Middle frontal gyrus (tissue), 1 donor: ENCODE measurements around the gene E4F1.

Experiments used
- DNase-seq: peaks from one replicate; pipeline ENCODE4 v3.0.0-alpha.2; 2015; ENCODE audit warnings: low spot score; ENCODE audit errors: extremely low spot score

Gene E4F1

DNA sequence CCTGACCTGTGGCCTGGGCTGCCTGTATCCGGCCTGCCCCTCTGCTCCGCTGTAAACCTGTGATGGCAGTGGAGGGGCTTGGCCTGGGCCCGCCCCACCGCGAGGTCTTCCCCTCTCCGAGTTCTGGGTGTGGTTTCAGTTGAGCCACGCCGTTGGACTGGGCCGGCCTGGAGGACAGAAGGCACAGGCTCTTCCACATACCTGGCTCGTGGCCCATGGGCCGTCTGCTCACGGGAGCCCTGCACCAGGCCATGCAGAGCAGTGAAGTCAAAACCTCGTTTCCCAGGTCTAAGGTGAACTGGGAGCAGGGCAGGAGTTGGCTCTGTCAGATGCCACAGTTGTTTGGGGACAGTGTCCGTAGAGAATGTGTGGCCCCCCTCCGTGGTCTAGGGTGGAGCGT is 50.1 kb downstream of the E4F1 start:
- DNase-seq: no peak

DNA sequence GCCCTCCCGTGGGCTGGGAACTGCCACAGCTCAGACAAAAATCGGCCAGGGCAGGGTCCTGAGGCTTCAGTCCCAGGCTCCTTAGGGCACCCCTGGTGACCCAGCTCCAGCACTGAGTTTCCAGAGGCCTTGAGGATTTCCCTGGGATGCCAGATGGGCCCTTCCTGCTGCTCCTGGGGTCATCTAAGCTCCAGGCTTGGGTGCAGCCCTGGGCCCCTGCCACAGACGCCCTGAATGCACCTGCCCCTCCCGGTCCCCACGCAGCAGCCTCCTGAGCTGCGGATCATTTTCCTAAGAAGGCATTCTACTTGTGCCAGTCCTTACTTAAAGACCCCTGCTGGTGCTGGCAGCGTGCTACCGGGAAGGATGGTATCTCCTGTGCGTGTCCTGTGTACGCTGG is 50.5 kb downstream of the E4F1 start:
- DNase-seq: no peak

DNA sequence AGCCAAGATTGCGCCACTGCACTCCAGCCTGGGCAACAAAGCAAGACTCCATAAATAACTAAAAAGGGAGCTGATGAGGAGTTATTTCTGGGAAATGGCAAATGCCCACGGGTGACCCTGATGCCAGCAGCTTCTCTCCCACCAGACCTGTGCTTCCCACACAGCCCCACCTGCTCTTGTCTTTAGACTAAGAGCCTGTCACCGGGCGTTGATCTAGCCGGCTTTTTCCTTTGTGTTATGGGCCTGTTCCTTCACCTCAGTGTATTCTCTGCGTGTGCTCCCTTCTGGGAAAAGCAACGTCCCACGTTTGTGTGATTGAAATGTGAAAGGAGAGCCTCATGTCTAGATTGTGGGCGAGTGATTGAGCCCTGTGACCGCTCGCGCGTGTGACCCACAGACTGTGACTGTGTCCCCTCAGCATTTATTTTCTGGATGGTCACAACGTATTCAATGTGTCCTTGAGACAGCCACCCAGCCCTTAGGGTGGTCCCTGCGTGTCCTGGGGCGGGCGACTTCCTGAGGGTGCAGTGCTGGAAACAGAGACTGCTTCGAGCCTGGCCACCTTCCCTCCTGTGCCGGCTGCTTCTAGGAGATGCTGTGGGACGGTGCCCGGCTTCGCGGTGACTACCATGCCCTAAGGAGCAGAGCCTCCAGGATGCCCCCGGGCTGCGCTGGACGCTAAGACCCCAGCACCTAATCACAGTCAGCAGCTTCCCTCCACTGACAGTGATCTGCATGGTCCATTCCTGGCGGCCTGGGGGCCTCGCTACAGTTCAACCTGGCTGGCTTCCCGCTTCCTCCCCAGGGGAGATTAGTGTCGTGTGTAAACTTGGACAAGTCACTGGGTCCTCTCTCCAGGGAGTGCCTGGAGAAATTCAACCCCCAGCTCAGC is 52.3 kb downstream of the E4F1 start:
- no peak for DNase-seq

DNA sequence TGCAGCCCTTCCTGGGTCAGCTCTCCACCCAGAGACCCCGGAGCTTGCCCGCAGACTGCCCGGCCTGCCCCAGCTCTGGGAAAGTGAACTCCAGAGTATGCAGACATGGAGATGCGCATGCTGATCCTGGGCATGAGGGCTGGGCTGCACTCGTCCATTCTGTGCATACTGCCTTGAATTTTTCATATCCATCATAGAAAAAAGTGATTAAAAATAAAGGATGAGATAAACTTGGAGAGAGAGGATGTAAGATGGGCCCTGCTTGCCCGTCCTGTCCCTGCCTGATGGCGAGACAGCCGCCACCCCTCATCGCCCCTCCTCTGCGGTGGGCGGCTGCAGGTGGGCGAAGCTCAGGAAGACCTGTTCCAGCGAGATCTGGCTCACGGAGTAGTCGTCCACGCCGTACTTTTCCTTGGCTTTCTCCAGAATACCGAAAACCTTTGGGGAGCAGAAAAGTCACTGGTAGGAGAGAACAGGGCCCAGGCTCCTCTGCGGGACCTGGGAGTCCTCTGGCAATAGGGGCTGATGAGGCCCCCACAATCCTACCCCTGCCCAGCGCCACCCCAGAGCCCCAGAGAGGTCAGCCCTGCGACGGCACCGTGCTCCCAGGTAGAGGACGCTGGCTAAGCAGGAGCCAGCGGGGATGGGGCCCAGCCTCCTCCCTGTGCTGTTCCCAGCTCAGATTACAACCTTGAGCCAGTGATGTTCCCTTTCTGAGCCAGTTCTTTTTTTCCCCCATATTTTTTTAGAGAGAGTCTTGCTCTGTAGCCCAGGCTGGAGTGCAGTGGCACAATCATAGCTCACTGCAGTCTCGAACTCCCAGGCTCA is 53.2 kb downstream of the E4F1 start:
- no peak for DNase-seq

DNA sequence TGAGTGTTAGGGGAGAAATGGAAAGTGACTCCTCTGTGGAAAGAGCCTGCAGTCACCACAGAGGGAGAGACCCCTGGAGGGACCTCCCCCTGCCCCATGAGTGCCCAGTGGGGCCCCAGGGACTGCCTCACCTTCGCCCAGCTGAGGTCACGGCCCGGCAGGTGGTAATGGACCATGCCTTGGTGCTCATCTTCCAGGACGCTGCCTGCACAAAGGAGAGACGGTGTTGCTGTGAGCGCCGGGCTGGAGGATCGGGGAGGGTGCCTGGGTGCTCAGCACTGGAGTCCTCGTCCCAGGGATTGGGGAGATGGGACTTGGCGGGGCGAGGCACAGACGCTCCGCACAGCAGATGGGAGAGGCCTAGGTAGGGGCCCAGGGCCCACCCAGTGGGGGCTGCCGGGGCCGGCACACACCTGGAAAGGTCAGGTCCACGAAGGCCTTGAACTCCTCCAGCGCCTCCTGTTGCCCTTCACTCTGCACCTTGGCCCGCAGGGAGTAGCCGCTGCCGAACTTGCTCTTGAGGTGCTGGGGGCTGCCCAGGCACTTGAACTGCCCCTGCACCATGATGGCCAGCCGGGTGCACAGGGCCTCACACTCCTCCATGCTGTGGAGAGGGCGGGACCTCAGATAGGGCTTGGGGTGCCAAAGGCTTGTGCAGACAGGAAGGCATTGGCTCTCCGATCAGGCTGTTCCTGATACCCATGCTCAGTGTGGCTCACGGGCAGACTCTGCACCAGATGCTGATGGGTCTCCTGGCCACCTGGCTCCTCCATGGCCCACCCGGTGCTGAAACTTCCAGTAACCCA is 54.3 kb downstream of the E4F1 start:
- no peak for DNase-seq

DNA sequence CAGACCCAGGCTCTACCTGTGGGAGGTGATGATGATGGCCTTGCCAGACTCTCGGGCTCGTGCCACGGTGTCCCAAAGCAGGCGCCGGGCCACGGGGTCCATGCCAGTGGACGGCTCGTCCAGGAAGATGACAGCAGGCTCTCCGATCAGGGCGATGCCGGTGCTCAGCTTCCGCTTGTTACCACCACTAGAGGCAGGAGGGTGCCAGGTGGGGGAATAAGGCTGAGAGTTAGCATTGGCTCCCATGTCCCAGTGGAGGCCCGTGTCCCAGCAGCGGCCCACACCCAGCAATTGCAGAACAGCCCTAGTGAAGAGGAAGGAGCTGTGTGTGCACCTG is 54.8 kb downstream of the E4F1 start:
- DNase-seq: no peak

DNA sequence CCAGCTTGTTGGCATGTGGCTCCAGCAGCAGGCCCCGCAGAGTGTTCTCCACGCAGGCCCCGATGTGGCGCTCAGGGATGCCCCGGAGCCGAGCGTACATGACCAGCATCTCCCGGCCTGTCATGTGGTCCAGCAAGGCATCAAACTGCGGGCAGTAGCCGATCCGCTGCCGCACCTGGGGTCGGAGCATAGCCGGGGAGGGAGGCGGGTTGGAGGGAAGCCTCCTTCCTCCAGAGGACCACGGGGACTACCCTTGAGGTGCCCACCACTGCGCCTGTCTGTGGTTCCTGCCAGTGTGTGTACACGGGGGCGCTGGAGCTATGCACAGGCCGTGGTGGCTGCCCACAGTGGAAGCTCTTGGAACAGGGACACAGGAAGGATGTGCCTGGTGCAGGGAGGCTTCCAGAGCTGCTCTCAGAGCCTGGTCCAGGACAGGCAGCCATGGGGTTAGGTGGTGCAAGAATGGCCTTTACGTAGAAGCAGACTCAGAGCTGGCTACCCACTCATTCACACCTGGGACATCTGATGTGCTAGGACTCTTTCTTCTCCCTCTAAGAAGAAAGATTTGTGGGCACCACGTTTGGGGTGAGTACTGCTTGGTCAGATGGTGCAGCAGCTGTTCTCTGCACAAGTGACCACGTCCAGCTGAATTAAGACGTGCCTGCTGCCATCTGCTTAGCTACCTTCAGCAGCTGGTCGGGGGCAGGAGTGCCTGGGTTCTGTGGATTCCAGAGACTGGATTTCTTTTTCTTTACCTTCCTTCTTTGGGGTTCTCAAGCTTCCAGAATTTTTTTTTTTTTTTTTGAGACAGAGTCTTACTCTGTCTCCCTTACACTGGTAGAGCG is 55.8 kb downstream of the E4F1 start:
- no peak for DNase-seq

DNA sequence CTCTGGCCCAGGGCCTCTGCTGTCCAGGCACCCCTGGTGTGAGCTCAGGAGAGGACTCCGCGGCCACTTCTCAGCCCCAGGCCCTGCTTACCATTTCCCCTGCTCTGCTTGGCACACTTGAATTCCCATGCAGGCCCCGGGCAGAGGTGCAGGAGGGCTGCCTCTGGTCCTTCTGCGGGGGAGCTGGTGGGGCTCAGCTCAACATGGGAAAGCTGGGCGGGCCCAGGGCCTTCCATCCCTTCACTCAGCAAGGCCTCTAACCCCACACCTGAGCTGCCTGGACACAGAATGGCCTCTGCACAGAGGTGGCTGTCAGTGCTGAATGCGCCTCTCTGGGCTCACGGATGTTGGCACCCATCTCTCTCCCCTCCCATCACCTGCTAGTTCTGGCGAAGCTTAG is 57.1 kb downstream of the E4F1 start:
- DNase-seq: no peak

DNA sequence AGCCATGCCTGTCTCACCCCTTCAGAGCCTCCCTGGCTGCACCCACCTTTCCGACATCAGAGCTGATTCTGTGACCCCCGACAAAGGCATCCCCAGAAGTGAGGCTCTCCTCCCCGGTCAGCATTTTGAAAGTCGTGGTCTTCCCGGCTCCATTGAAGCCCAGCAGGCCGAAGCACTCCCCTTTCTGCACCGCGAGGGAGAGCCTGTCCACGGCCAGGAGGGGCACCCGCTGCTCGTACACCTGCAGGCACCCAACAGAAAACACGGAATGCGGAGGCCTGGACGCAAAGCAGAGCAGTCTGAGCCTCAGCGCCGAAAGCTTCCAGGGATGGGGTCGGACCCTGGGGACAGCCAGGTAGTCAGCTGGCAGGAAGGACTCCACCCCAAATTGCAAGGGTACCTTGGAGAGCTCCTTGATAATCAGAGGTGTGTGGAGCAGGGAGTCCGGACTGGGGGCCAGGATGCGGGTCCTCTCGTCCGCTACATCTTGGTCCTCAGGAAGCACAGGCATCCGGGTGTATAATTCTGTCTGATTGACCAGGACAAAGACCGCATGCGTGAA is 57.7 kb downstream of the E4F1 start:
- no peak for DNase-seq

DNA sequence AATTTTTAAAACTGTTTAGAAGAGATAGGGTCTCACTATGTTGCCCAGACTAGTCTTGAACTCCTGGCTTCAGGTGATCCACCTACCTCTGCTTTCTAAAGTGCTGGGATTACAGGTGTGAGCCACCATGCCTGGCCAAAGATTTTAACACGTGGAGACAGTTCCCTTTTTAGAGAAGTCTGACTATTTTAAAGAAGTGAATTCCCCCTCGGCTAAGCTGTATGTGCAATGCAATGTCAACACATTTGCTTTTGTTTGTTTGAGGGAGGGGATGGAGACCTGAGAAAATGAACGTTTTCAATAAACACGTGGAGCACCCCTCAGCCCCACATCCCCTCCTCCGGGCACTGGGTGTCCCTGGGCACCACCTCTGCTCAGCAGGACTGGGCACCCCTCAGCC is 58.9 kb downstream of the E4F1 start:
- no peak for DNase-seq

DNA sequence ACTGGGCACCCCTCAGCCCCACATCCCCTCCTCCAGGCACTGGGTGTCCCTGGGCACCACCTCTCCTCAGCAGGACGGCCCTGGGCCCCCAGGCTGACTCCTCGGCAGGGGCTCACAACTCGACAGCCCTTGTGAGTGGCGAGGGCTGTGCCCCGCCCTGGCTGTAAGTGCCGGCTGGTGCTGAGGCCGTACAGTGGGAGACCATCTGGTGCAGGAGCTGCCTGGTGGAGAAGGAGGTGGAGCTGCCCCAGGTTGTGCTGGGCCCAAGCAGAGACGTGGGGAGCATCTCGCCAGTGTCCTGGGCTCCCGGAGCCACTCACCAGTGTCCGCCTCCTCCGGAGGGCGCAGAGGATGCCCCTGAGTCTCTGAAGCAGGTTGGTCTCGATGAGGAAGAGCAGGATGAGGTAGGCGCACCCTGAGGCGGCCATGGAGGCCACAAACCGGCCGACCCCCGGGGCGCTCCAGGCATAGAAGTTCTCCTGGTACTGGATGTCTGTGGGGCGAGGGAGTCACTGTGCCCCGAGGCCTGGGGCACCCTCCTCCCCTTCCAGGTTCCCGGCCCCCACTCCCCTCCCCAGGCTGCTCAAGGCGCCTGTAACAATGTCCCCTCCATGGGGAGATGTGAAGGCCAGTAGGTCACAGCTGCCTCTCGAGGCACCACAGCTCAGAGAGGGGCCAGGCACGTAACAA is 59.6 kb downstream of the E4F1 start:
- DNase-seq: no peak

DNA sequence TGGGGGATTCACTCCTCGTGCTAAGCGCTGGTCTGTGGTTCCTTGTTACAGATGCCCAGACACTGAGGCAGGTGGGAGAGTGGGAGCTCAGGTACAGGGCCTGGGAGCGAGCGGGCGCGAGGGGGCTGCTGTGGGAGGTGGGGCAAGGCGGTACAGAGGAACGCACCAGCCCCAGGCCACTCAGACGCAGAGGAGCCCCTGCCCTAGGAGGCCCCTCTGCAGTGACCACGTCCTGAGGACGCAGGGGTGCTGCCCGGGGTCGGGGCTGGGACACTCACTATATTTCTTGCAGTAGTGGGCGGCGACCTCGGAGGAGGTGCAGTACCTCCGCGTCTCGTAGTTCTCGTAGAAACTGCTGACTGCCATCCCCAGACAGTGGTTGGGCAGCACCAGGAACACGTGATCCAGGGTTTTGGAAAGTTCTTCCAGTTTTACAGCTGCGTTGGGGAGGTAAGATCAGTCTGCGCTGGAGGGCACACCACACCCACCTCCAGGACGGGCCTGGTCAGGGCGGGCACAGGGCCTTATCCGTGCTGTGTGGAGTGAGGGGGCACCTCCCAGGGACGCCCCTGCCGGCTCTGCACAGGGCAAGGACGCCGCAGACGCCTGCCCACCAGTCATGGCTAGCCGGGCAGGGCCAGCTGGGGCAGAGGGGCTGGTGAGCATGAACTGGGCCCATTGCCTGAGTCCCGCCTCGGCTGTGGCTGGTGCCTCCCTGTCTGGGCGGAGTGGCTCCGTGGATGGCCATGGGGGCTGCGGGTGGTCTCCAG is 60.8 kb downstream of the E4F1 start:
- no peak for DNase-seq

DNA sequence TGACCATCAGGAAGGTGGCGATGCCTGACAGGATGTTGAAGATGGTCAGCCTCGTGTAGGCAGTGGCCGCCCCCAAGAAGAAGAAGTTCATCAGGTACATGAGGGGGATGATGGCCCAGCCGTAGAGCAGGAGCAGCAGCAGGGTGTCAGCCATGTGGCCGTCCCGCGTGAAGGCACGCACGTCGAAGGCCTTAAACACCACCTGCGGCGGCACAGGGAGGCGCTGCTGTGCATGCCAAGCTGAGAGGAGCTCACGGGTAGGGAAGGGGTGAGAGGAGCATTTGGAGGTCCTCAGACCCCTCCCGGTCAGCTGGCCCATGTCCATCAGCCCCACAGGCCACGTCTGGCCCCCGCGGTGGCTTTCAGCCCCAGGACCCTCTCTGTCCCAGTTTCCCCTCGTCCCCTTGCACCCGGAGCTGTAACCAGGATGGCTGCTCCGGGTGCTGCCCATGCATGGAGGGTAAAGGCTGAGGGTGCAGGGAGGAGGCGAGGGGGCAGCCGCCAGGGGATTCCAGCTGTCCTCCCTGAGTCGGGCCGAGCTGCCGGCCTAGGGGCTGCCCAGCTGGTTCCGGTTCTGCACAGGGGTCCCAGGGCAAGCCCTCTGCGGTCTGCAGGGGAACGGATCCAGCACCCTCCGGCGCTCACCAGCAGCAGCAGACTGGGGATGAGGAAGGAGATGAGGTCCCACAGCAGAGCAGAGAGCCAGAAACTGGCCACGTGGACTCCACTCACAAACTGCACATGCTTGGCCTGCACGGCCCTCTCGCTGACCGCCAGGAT is 61.6 kb downstream of the E4F1 start:
- no peak for DNase-seq
